Endothelial cell of umbilical vein (primary cell): ENCODE measurements around the gene SMTNL2. TPM values are rescaled to one million over a fixed set of nuclear protein-coding genes. Genes with fewer than 3 reads are reported as not detected.

Experiments used
- BruUV-seq: library from RNA; stranded (reverse); fragments of 400-500 nt; replicated peaks from 2 replicates; lab custom pipeline; 2021; lab: Mats Ljungman, UMichigan
- CTCF ChIA-PET: fragments of 300-600, 350-600 bp; sonication (Branson Sonifier 250); formaldehyde crosslinking; loops from one replicate; lab custom pipeline; 2021; ENCODE audit warnings: antibody characterized with exemption, inconsistent platforms; lab: Charles Lee
- POLR2A ChIA-PET: fragments of 300-600, 350-600 bp; sonication (Branson Sonifier 250); formaldehyde crosslinking; loops from one replicate; lab custom pipeline; 2021; ENCODE audit warnings: antibody characterized with exemption, inconsistent platforms; lab: Charles Lee
- DNase-seq: peaks from one replicate; pipeline ENCODE4 v3.0.0-alpha.2; 2011; ENCODE audit warnings: low read depth, low spot score
- FAIRE-seq: peaks from 2 replicates; lab custom pipeline; 2011; peaks lifted over from hg19 to GRCh38; lab: Jason Lieb, UNC
- H2AFZ ChIP-seq: 2 replicates; pipeline ENCODE4 v1.6.0; 2012; ENCODE audit warnings: low read depth, low read length, control low read depth, inconsistent platforms
- H3K27ac ChIP-seq: 2 replicates; pipeline ENCODE4 v1.5.1; 2011; ENCODE audit warnings: low read depth, mild to moderate bottlenecking, control low read depth, low read length, moderate library complexity; ENCODE audit not compliant: insufficient read depth
- H3K27me3 ChIP-seq, 2 experiments: 2 replicates each; pipeline versions ENCODE4 v1.6.0 to v1.6.1; 2011; ENCODE audit warnings: low read length in 2 of 2, mixed read lengths in 1 of 2; ENCODE audit not compliant: control insufficient read depth in 2 of 2, insufficient read depth in 2 of 2
- H3K36me3 ChIP-seq, 2 experiments: 2 replicates in 1 of 2; 3 replicates in 1 of 2; pipeline ENCODE4 v1.5.1; 2011; ENCODE audit warnings: low read length in 2 of 2, mild to moderate bottlenecking in 1 of 2, moderate library complexity in 1 of 2; ENCODE audit not compliant: control insufficient read depth in 2 of 2, insufficient read depth in 2 of 2; ENCODE audit errors: extremely low read depth in 1 of 2
- H3K4me1 ChIP-seq: 3 replicates; pipeline ENCODE4 v1.5.1; 2011; ENCODE audit warnings: mild to moderate bottlenecking, low read length; ENCODE audit not compliant: control insufficient read depth, insufficient read depth; ENCODE audit errors: extremely low read depth
- H3K4me2 ChIP-seq: 2 replicates; pipeline ENCODE4 v1.6.1; 2011; ENCODE audit warnings: low read length, control low read depth, mixed read lengths; ENCODE audit not compliant: insufficient read depth
- H3K4me3 ChIP-seq, 3 experiments: fragments of 200-600 bp in 1 of 3; sonication (generic), shearing (Covaris generic) in 1 of 3; replicated peaks in 1 of 3; 2 replicates each; pipeline ENCODE4 v1.5.1; 2011 to 2016; ENCODE audit warnings: control low read depth in 3 of 3, low read length in 3 of 3, mild to moderate bottlenecking in 2 of 3, inconsistent platforms in 1 of 3, low read depth in 1 of 3, moderate library complexity in 1 of 3; ENCODE audit not compliant: insufficient read depth in 1 of 3
- H3K79me2 ChIP-seq: 2 replicates; pipeline ENCODE4 v1.6.0; 2012; ENCODE audit warnings: low read length, inconsistent platforms; ENCODE audit not compliant: control insufficient read depth, insufficient read depth
- H3K9ac ChIP-seq: replicated peaks from 2 replicates; pipeline ENCODE3; 2011; ENCODE audit warnings: low read length, control low read depth; ENCODE audit not compliant: insufficient read depth; ENCODE audit errors: extremely low read depth
- H3K9me1 ChIP-seq: replicated peaks from 3 replicates; pipeline ENCODE4 v1.6.0; 2011; ENCODE audit warnings: mild to moderate bottlenecking, low read length; ENCODE audit not compliant: control insufficient read depth, insufficient read depth; ENCODE audit errors: extremely low read depth
- H3K9me3 ChIP-seq: replicated peaks from 2 replicates; pipeline ENCODE4 v1.5.1; 2012; ENCODE audit warnings: low read length, inconsistent platforms; ENCODE audit not compliant: control insufficient read depth, insufficient read depth
- H4K20me1 ChIP-seq: replicated peaks from 2 replicates; pipeline ENCODE3; 2011; ENCODE audit warnings: mild to moderate bottlenecking, low read length; ENCODE audit not compliant: control insufficient read depth, insufficient read depth; ENCODE audit errors: extremely low read depth
- EZH2 ChIP-seq: IDR thresholded peaks from 2 replicates; pipeline ENCODE4 v1.6.1; 2012; ENCODE audit warnings: borderline replicate concordance, low read depth, mild to moderate bottlenecking, moderate library complexity, low read length, inconsistent platforms; ENCODE audit not compliant: severe bottlenecking
- FOS ChIP-seq: IDR thresholded peaks from 2 replicates; pipeline ENCODE4 v1.6.1; 2011; ENCODE audit warnings: mild to moderate bottlenecking, low read length, moderate library complexity, borderline replicate concordance; ENCODE audit not compliant: insufficient read depth
- GATA2 ChIP-seq: IDR thresholded peaks from 2 replicates; pipeline ENCODE4 v1.7.0; 2011; ENCODE audit warnings: low read depth, mild to moderate bottlenecking, moderate library complexity, mixed read lengths, low read length; ENCODE audit not compliant: insufficient read length, insufficient read depth
- JUN ChIP-seq: IDR thresholded peaks from 2 replicates; pipeline ENCODE4 v1.6.1; 2011; ENCODE audit warnings: borderline replicate concordance, low read depth; ENCODE audit not compliant: insufficient read length, insufficient read depth
- MAX ChIP-seq: IDR thresholded peaks from 2 replicates; pipeline ENCODE4 v1.6.1; 2011; ENCODE audit not compliant: insufficient read depth, insufficient read length
- MYC ChIP-seq: IDR thresholded peaks from one replicate; pipeline ENCODE4 v1.6.1; 2011; ENCODE audit warnings: mild to moderate bottlenecking, low read depth, low read length
- POLR2A ChIP-seq: IDR thresholded peaks from 2 replicates; pipeline ENCODE4 v1.6.1; 2012; ENCODE audit warnings: low read depth, mild to moderate bottlenecking, control low read depth, low read length
- POLR2AphosphoS5 ChIP-seq: IDR thresholded peaks from 2 replicates; pipeline ENCODE4 v1.6.1; 2012; ENCODE audit warnings: low read depth, mild to moderate bottlenecking, control low read depth, low read length, moderate library complexity; ENCODE audit not compliant: insufficient read depth
- dilution Hi-C: fragments of 300-500 bp; cut with MboI; formaldehyde crosslinking; loops from one replicate; pipeline ENCODE4 v1.15.0; 2019; ENCODE audit warnings: low sequenced_read_pairs; ENCODE audit not compliant: extremely low pct_ligation_motif_present
- intact Hi-C: fragments of 100-400 bp; cut with micrococcal nuclease; formaldehyde crosslinking; loops from one replicate; pipeline ENCODE4 v1.10.0; 2022
- polyA plus RNA-seq, 4 experiments: library from polyadenylated mRNA; depleted of rRNA in 3 of 4; stranded (reverse) in 3 of 4; unstranded in 1 of 4; fragments of >200 nt; gene quantifications; 2 replicates each; pipeline versions ENCODE4 v1.2.1 to v1.2.3, GENCODE V29; 2011 to 2012; ENCODE audit warnings: missing spikeins in 1 of 4
- total RNA-seq: library from RNA; stranded (reverse); gene quantifications from 2 replicates; pipeline ENCODE4 v1.2.3, GENCODE V29; 2021
- TF ChIP-seq, protein P1 (sequence below), 2 donors: IDR thresholded peaks; 1 replicate in 1 of 2; 2 replicates in 1 of 2; pipeline ENCODE4 v1.5.1; 2011; ENCODE audit warnings: low read length in 2 of 2, mild to moderate bottlenecking in 2 of 2, moderate library complexity in 2 of 2, control low read depth in 1 of 2, inconsistent platforms in 1 of 2, low read depth in 1 of 2; ENCODE audit not compliant: insufficient read depth in 1 of 2; ENCODE audit errors: extremely low read depth in 1 of 2

The SMTNL2 gene
- total and polyA plus RNA-seq, 2 donors (not counting 3 experiments of a cell fraction or from before 2014, with no cell fraction given), result not detected

GRCh38 chr17:4574448-4575045, 9.8 kb upstream of the SMTNL2 start:
- Histone ChIP-seq H3K9me3 (no peaks in the 10 kb centered on the region), H3K4me3 (no peak overlapping the region), H3K4me2 (no peak overlapping the region), H3K79me2 (no peaks in the 10 kb centered on the region), H3K9ac (no peak overlapping the region), H3K36me3 (no peaks in the 10 kb centered on the region), H3K27me3 (peaks cover 0 to 7% of the 10 kb centered on the region in 2 experiments), H2AFZ (no peak overlapping the region), H3K4me1 (no peaks in the 10 kb centered on the region), H3K9me1 (no peaks in the 10 kb centered on the region), H3K27ac (no peak overlapping the region), H4K20me1 (no peaks in the 10 kb centered on the region)
- FAIRE-seq (no peak), DNase-seq (no peak)
- ChIA-PET CTCF (interaction anchor here (0.5 to 1.3 kb wide), 2 partner anchors 8 to 113 kb away, joined by 3 to 7 read pairs; no protein-coding TSS in a partner anchor), POLR2A (interaction anchor here (0.7 kb wide), 1 partner anchor 52 kb away, joined by 3 read pairs; no protein-coding TSS in a partner anchor)
- BruUV-seq, result no TSS peak
- intact Hi-C loops (no loop called here), dilution Hi-C loops (no loop called here)
- TF ChIP-seq POLR2AphosphoS5 (no peak), GATA2 (no peak), JUN (no peak), MYC (no peak), FOS (no peak), MAX (no peak), POLR2A (no peak), EZH2 (no peak)
- TF ChIP-seq, protein P1, sequence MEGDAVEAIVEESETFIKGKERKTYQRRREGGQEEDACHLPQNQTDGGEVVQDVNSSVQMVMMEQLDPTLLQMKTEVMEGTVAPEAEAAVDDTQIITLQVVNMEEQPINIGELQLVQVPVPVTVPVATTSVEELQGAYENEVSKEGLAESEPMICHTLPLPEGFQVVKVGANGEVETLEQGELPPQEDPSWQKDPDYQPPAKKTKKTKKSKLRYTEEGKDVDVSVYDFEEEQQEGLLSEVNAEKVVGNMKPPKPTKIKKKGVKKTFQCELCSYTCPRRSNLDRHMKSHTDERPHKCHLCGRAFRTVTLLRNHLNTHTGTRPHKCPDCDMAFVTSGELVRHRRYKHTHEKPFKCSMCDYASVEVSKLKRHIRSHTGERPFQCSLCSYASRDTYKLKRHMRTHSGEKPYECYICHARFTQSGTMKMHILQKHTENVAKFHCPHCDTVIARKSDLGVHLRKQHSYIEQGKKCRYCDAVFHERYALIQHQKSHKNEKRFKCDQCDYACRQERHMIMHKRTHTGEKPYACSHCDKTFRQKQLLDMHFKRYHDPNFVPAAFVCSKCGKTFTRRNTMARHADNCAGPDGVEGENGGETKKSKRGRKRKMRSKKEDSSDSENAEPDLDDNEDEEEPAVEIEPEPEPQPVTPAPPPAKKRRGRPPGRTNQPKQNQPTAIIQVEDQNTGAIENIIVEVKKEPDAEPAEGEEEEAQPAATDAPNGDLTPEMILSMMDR (IDR thresholded peaks at IDR 0.05; ENCODE audit: extremely low read depth in 1 of 2, insufficient read depth in 1 of 2, low read depth in 1 of 2, low read length in 2 of 2), result no peak
